Spleen (tissue), 7 donors: Measurements from ENCODE around the gene PITX1.

ENCODE experiments used
- POLR2A ChIP-seq, 3 donors: fragments of 450-650 bp; IDR thresholded peaks; one replicate each; pipeline ENCODE4 v1.5.1; 2017; ENCODE audit warnings: antibody characterized with exemption in 3 of 3, mild to moderate bottlenecking in 1 of 3
- TF ChIP-seq, protein P1 (sequence below), 11 experiments: fragments of 200-600 bp in 7 of 11; fragments of 450-650 bp in 4 of 11; sonication (generic) in 4 of 11; IDR thresholded peaks in 8 of 11; conservative IDR thresholded peaks in 3 of 11; 1 replicate in 7 of 11; 2 replicates in 4 of 11; pipeline versions ENCODE4 v1.4.0 to v1.8.0; 2016 to 2021; ENCODE audit warnings: antibody characterized with exemption in 11 of 11, inconsistent platforms in 4 of 11, mild to moderate bottlenecking in 1 of 11
- donor health status: DM: no; HTN: no; CAD: no; lungs with moderate emphysema.
- donor health status: DM: no; HTN: no; CAD: no.
- donor health status: DM: no; HTN: no; CAD: no.

- TF ChIP-seq, protein P1, sequence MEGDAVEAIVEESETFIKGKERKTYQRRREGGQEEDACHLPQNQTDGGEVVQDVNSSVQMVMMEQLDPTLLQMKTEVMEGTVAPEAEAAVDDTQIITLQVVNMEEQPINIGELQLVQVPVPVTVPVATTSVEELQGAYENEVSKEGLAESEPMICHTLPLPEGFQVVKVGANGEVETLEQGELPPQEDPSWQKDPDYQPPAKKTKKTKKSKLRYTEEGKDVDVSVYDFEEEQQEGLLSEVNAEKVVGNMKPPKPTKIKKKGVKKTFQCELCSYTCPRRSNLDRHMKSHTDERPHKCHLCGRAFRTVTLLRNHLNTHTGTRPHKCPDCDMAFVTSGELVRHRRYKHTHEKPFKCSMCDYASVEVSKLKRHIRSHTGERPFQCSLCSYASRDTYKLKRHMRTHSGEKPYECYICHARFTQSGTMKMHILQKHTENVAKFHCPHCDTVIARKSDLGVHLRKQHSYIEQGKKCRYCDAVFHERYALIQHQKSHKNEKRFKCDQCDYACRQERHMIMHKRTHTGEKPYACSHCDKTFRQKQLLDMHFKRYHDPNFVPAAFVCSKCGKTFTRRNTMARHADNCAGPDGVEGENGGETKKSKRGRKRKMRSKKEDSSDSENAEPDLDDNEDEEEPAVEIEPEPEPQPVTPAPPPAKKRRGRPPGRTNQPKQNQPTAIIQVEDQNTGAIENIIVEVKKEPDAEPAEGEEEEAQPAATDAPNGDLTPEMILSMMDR (IDR thresholded peaks at IDR 0.05 in 8 of 11, conservative IDR thresholded peaks at IDR 0.05 in 3 of 11): no peak
- no peak for TF ChIP-seq POLR2A (IDR thresholded peaks at IDR 0.05)
Measured at GRCh38 chr5:134982230-134982629, 51.8 kb downstream of the PITX1 start.
